Body of pancreas (tissue), 4 donors: ENCODE results near the gene SNRNP27. TPM values are rescaled to one million over a fixed set of nuclear protein-coding genes. Genes with fewer than 3 reads are reported as not detected.

ENCODE experiments used
- ATAC-seq: fragments of 150-250 bp; one replicate; pipeline ENCODE4 v1.9.1; 2016
- DNase-seq, 4 donors: peaks; one replicate each; pipeline ENCODE4 v3.0.0-alpha.2; 2019
- H3K27ac ChIP-seq, 4 donors: fragments of 200-600 bp; sonication (generic); 1 replicate in 3 of 4; 2 replicates in 1 of 4; pipeline versions ENCODE4 v1.5.1 to v1.6.1; 2016 to 2019; ENCODE audit warnings: mild to moderate bottlenecking in 1 of 4, mixed read lengths in 1 of 4, moderate library complexity in 1 of 4
- H3K27me3 ChIP-seq, 2 donors: fragments of 200-600 bp; sonication (generic); one replicate each; pipeline ENCODE4 v1.6.0; 2016; ENCODE audit warnings: mild to moderate bottlenecking in 1 of 2
- H3K36me3 ChIP-seq, 2 donors: fragments of 200-600 bp; sonication (generic); replicated peaks in 1 of 2; 2 replicates each; pipeline ENCODE4 v1.5.1; 2016; ENCODE audit warnings: low read depth in 2 of 2; ENCODE audit not compliant: insufficient read depth in 1 of 2
- H3K4me1 ChIP-seq: fragments of 200-600 bp; sonication (generic); one replicate; pipeline ENCODE4 v1.6.0; 2016
- H3K4me3 ChIP-seq, 2 donors: fragments of 200-600 bp; sonication (generic); 1 replicate in 1 of 2; 2 replicates in 1 of 2; pipeline ENCODE4 v1.5.1; 2016 to 2019
- H3K9me3 ChIP-seq, 3 donors: fragments of 200-600 bp; sonication (generic); 1 replicate in 2 of 3; 2 replicates in 1 of 3; pipeline ENCODE4 v1.5.1; 2016
- CTCF ChIP-seq, 7 experiments: fragments of 450-650 bp in 4 of 7; fragments of 200-600 bp in 3 of 7; sonication (generic) in 3 of 7; IDR thresholded peaks; one replicate each; pipeline ENCODE4 v1.5.1; 2016 to 2019; ENCODE audit warnings: antibody characterized with exemption in 7 of 7
- POLR2A ChIP-seq, 3 donors: fragments of 450-650 bp; IDR thresholded peaks; one replicate each; pipeline ENCODE4 v1.6.1; 2016; ENCODE audit warnings: antibody characterized with exemption in 3 of 3, mild to moderate bottlenecking in 2 of 3
- WGBS, 2 donors: methylation state at CpG; one replicate each; pipeline ENCODE4 v1.1.5; 2017; 5-methylcytosine and 5-hydroxymethylcytosine counted together
- intact Hi-C: fragments of 100-400 bp; cut with DNase I; formaldehyde crosslinking; loops from one replicate; pipeline ENCODE4 v1.15.1; 2023
- small RNA-seq: library from RNA; depleted of rRNA; stranded (forward); fragments of <200 nt; gene quantifications from one replicate; pipeline ENCODE3, GENCODE V24; 2016
- total RNA-seq, 2 donors: library from RNA; depleted of rRNA; stranded (reverse); fragments of >200 nt; gene quantifications; one replicate each; pipeline ENCODE4 v1.1.0, GENCODE V29; 2016

The SNRNP27 gene
- total RNA-seq, 2 donors from 2014 or later, result 28.0 to 34.0 TPM

GRCh38 chr2:69954084-69954483 is 60.3 kb downstream of the SNRNP27 start:
- DNase-seq, result no peak
- intact Hi-C loops, result no loop called here
- Histone ChIP-seq H3K4me3 (no peak overlapping the region), H3K27ac (no peak overlapping the region), H3K36me3 (no peaks in the 10 kb centered on the region), H3K27me3 (no peaks in the 10 kb centered on the region), H3K4me1 (no peaks in the 10 kb centered on the region), H3K9me3 (no peaks in the 10 kb centered on the region)
- TF ChIP-seq CTCF (IDR thresholded peaks at IDR 0.05) (no peak), POLR2A (IDR thresholded peaks at IDR 0.05) (no peak)
- 95 to 100% methylated on average over 1 of the region's 1 CpG for WGBS, 2 donors
- ATAC-seq, result no peak

Small RNA genes within 50 kb of the gene (small RNA-seq; reads per million reads assigned to genes)
- not detected for gene RPL23AP92

Other genes with a start within 250 kb of the SNRNP27 start
- 100 to 1,000 TPM; 382 to 399 TPM for gene ANXA4, start 151.8 kb upstream of the SNRNP27 start, total RNA-seq
- gene GMCL1, start 64.3 kb upstream of the SNRNP27 start, total RNA-seq, result 10 to 100 TPM; 16.1 to 31.6 TPM
- gene MXD1, start 21.2 kb downstream of the SNRNP27 start, total RNA-seq, result 1 to 10 TPM; 3.6 to 4.6 TPM
- under 1 TPM in 1 of 2 donors, not detected in 1; 0.33 TPM for gene ASPRV1, start 67.7 kb downstream of the SNRNP27 start, total RNA-seq
- 100 to 1,000 TPM in 1 of 2 donors, 10 to 100 TPM in 1; 97.9 to 128 TPM for gene PCBP1, start 193.5 kb downstream of the SNRNP27 start, total RNA-seq